EL (cell line): ENCODE results near the gene VPS52.

Experiments used
- DNase-seq: peaks from one replicate; pipeline ENCODE4 v3.0.0-alpha.2; 2016

VPS52 gene, protein sequence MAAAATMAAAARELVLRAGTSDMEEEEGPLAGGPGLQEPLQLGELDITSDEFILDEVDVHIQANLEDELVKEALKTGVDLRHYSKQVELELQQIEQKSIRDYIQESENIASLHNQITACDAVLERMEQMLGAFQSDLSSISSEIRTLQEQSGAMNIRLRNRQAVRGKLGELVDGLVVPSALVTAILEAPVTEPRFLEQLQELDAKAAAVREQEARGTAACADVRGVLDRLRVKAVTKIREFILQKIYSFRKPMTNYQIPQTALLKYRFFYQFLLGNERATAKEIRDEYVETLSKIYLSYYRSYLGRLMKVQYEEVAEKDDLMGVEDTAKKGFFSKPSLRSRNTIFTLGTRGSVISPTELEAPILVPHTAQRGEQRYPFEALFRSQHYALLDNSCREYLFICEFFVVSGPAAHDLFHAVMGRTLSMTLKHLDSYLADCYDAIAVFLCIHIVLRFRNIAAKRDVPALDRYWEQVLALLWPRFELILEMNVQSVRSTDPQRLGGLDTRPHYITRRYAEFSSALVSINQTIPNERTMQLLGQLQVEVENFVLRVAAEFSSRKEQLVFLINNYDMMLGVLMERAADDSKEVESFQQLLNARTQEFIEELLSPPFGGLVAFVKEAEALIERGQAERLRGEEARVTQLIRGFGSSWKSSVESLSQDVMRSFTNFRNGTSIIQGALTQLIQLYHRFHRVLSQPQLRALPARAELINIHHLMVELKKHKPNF

DNA sequence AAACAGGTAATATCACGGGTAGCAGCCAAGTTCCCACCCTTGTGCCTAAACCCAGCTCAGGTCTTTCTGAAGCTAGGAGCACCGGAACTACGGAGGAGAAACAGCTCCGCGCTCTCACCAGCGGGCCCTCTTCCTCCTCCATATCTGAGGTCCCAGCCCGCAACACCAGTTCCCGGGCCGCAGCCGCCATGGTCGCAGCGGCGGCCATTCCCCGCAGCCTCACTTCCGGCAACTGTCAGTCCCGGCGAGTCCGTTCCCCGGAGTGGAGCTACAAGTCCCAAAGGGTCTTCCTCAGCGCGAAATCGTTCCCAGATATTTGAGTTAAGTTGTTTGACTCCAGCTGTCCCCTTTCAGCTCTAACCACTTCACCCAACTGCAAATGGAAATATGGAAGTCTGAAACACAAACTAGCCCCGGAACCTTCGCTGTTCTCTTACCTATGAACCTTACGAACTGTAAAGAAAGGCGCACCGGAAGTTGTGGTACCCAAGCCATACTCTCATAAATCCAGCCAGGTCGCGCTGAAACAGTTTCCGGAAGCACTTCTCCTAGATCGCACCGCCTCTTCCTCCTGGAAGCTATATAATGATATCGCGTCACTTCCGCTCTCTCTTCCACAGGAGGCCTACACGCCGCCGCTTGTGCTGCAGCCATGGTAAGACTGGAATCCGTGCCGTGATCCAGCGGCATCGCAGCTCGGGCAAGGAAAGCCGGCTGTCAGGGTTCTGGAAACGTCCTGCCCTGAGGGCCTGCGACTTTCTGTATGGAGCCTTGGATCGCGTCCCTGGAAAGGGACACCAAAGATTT is at the start of gene VPS52, which contains the start of gene RPS18:
Gene VPS52 (minus strand): TSS at position 409 of the 807 bp plus-strand sequence. CDS start 201 bp downstream, at position 208.
Gene RPS18 (plus strand): TSS at position 608 of the 807 bp plus-strand sequence. CDS start 45 bp downstream, at position 653.
- DNase-seq: peak; percentile 99

DNA sequence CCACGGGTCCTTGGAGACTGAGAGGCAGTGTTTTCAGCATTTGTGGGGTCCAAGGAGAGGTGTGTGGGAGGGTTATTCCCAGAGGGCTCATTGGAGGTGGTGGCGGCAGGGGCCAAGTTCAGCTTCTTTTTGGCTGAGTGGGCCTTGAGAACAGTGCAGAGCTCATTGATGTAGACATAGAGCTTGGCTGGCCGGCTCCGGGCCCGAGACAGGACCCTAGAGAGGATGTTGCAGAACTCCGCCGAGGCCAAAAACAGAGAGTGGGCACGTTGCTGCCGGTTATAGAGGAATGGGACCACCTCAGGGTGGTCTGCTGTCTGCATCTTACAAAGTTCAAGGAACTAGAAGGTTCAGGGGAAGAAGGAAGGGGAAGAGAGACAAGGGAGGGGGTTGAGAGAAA is 49.6 kb upstream of the VPS52 start:
- no peak for DNase-seq

DNA sequence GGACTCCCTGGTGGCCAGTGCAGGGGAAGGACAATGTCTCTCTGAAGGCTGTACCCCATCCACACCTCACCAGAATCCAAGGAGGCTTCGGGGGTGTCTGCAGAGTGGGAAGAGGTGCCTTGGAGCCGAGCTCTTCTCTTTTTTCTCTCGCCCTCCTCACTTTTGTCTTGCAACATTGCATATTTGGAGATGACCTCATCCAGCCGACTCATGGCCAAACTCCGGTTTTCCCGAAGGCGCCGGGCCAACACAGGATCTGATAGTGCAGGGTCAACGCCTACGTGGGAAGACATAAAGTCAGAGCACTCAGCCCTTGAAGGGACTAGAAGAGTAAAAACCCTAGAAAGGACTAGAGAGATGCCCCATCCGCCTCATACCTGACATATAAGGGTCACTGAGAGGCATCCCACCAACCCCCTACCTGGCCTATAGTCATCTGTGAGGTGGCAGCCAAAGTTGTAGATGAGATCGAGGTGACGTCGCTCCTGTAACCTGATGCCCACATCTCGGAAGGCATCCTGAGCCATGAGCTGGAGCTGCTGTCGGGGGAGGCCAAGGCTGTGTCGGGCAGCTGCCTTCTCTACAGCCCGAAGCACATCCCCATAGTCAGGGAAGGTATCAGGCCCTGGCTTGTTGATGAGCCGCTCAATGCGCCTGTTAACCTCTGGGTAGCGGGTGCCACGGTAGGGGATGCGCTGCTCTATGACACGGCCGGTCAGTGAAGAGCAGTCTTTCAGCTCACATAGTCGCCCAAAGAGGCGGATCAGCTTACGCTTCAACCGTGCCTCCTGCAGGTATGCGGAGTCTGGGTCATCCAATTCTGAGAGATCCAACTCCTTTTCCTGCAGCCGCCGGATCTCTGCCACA is 48.9 kb upstream of the VPS52 start:
- peak; percentile 97 for DNase-seq

DNA sequence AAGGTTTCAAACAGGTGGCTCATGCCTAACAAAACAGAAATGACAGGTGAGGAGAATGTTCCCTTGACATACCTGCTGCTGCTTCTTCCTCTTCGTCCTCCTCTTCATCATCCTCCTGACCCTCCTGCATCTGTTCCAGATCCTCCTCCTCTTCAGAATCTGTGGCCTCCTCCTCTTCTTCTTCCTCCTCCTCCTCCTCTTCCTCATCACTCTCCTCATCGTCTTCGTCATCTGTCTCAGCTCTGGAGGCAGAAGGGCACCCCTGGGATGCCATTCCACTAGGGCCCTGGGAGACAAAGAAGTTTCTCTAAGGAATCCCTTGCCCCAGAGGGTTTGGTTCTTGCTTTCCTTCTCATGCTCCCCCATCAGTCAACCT is 48.3 kb upstream of the VPS52 start:
- no peak for DNase-seq

DNA sequence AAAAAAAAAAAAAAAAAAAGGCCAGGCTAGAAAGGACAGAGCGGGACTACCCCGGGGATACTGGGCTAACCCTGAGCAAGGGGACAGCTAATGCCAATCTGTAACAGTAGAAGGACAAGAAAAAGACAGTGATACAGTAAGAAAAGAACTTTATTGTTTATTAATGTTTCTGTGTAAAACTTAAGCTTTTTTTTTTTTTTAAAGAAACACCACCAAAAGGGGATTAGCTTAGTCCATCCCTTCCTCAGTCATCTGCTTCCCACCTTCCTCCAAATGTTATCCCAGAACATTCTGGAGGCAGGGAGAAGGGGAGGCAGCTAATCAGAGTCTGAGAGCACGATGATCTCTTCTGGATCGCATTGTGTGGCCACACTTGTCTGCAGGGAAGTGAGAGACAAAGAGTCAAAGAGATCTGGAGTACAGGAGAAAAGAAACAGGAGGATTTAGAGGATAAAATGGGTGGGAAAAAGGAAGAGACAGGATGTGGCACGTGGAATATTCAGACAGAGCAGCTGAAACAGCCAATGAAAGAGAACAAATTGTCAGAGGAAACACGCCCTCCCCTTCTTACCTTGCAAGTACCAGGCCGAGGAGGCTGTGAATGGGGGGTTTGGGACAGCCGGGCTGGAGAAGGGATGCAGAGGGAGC is 46.9 kb upstream of the VPS52 start:
- no peak for DNase-seq

DNA sequence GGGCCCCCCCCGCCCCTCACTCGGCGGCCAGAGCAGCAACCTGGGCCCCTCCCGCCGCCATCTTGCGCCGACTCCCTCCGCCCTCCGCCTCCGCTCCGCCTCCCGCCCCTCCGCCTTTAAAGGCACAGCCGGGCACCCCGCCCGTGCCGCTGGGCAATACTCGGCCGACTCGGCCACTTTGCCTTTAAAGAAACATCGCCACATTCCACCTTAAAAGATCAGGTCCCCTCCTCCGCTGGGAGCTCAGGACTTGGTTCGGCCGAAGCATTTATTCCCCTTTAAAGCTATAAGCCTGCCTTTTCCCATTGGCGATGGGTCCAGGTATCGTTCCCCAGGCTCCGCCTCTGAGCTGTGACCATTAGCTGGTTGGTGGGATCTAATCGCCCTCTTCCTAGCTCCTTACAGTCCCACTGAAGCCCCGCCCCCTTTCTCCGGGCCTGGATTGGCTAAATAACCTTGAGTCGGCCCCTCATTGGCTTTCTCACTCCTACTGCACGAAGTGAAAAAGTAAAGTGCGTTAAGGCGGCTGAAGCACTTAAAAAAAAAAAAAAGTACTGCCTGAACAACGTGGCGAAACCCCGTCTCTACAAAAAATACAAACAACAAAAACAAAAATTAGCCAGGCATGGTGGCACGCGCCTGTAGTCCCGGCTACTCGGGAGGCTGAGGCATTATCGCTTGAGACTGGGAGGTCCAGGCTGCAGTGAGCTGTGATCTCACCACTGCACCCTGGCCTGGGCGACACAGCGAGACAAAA is 46.2 kb upstream of the VPS52 start, which contains the start of gene ZBTB22:
Gene ZBTB22 (minus strand): TSS at position 76 of the 757 bp plus-strand sequence. CDS start 828 bp downstream, outside the sequence.
- DNase-seq: peak; percentile 100

DNA sequence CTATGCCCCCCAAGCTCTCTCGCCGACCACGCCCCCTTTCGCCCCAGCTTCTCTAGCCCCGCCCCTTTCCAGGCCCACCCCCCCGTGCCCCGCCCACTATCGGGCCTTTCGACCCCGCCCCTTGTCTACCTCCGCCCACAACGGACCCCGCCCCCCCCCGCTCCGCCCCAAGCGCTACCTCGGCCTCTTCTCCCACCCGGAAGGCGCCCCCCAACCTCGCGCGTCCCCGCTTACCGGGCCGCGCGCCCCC is 45.7 kb upstream of the VPS52 start:
- DNase-seq: no peak

DNA sequence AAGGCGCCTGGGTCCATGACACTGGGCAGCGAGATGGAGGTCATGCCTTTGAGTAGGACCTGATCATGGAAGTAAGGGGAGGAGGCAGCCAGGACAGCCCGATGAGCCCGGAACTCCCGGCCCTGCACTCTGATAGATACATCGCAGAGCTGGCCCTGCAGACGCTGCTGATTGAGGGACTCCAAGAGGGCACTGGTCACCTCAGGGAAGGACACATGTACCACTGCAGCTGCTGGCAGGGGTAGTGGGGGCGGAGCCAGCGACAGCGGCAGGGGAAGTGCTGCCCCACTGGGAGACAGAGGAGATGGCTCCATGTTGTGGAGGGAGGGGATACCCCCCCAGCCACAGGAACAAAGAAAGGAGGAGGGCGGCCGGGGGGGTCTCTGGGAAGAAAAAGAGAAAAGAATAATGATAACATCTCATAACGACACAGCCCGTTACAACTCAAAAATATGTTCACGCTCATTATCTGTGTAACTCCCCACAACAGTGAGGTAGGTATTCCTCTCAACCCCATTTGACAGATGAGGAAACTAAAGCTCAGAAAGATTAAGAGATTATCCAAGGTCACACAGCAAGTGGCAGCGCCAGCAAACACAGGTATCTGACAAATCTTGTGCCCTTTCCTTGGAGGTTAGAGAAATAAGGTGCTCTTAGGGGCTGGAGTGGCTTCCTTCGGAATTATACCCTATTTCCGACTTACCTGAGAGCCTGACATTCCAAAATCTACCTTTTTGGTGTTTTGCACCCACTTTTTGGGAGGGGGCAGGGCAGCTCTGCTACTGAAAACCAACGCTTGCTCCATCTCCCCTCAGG is 45.1 kb upstream of the VPS52 start:
- DNase-seq: no peak

DNA sequence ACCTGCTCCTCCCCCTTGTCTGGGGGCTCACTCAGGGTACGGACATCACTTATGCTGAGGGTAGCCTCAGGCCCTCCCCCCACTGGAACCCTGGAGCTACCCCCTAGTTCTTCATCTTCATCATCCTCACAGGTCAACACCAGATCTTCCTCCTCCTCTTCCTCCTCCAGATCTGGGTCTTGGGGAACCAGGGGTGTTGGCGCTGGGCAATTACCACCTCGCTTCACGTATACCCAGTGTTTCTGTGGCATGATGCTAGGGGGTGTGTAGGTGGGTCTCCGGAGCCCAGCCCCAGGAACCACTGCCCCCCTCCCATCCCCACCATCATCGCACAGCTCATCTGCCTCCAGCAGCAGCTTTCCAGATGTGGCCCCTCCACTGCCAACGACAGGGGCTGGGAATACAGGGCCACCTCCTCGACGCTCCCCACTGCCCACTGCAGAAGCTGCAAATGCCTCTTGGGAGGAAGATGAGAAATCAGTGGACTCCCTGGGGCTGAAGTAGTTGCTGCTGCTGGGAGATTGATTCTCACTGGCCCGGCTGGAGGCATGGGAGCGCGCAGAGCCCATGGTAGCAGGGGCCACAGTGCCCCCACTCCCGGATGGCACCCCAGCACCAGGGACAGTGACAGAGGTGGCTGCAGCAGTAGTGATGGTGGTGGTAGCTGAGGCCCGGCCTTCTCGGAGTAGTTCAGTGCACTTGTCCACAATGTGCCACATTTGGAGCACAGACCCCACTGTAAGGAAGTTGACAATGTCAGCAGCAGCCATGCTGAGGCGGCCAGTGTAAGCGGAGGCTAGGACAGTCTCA is 44.3 kb upstream of the VPS52 start:
- no peak for DNase-seq

DNA sequence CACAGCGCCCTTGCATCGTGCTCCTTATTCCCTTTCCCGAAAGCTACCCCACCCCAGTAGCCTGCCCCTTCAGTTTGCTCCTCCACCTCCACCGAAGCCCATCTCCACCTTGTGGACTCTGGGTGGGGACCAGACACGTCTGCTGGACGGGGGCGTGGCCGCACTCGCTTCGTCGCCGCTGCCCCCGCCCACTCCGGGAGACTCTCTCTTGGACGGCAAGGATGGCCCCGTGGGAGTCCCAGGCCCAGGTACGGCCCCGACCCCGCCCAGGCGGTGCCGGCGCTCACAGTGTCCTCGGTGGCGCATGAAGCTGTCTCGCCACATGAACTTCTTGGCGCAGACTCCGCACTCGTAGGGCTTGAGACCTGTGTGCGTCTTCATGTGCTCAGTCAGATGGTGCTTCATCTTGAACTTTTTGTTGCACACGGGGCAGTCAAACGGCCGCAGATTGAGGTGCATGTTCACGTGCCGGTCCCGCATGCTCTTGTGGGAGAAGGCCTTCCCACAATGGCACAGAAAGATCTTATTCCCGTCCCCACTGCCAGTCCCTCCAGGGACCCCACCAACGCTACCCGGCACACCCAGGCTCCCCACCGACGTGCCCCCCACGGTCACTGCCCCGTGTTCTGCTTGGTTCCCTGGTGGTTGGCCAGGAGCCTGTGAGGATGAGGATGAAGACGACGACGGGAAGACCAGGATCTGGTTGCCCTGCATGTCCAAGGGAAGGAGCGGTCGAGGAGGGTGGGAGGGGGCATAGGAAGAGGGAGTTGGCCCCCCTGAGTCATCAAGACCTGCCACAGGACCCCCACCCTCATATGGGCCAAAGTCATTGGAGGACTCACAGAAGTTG is 43.5 kb upstream of the VPS52 start:
- DNase-seq: peak; percentile 32

DNA sequence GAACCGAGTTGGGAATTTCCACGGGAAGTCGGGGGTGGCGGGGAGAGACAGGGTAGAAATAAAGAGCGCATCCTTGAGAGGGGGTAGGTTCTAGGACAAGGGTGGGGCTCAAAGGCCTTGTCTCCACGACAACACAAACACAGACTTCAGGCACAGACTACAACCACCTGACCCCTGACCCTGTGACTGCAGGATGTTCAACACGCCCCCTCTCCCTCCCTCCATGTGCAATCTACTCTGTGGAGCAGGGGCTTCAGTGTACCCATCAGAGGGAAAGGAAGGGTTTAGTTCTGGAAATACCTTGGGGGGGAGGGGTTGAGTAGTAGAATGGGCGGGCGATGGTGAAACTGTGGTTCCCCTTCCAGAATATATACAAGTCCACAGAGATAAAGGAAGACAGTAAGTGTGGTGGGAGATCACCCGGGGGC is 42.9 kb upstream of the VPS52 start:
- DNase-seq: peak; percentile 85

DNA sequence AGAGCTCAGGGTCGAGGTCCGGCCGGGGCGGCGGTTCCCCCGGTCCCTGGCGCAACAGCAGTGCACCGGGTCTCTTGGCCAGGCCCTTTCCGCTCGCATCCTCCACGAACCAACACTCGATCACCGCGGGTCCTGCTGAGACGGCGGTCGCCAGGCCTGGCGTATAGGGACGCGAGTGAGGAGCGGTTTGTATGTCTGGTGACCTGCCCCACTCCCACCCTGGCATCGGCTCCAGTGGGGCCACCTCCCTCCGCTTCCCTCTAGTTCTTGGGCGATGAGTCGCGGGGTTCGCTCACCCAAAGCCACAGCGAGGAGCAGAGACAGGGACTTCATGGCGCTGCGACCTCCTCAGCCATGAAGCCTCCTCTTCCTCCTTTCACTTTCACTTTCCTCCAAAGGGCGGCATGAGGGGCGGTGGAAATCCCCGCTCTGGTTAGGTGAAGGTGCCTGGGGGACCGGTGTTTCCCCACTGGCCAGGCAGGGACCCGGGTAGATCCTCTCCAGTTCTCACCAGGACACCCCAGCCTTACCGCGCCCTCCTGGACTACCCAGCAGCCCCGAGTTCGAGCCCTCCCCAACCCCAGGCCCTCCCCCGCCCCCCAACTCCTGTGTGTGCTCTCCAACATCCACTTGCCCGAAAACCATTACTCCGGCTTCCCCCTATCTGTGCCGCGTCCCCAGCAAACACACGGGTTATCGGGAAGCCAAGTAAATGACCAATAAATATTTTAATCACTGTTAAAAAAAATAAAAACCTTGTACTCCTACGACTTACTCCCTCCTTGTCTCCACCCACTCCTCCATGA is 42.2 kb upstream of the VPS52 start, which contains the start of gene TAPBP:
Gene TAPBP (minus strand): TSS at position 370 of the 806 bp plus-strand sequence. CDS start 37 bp downstream, at position 333.
- peak; percentile 79 for DNase-seq

DNA sequence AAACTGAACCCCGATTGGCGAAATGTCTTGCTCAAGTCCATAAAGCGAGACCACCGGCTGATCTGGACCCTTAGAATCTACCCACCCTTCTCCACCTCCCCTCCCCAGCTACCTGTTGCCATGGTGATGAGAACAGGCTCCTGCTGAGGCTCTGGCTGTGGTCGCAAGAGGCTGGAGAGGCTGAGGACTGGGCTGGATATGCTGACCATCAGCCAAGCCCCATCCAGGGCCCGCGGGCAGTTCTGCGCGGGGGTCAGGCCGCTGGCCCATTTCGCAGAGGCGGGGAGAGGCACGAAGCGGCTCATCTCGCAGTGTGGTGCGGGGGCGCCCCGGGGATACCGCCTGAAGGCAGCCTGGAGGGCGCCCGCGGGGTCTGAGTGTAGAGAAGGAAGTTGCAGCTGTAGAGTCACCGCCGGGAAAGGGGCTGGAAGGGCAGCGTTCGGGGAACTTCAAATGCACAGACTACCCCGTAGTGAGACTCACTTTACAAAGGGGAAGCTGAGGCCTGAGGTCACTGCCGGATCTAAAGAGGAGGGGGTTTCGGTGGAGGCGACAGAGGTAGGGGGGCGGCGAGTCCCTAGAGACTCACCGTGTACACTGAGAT is 41.5 kb upstream of the VPS52 start:
- DNase-seq: peak; percentile 47

DNA sequence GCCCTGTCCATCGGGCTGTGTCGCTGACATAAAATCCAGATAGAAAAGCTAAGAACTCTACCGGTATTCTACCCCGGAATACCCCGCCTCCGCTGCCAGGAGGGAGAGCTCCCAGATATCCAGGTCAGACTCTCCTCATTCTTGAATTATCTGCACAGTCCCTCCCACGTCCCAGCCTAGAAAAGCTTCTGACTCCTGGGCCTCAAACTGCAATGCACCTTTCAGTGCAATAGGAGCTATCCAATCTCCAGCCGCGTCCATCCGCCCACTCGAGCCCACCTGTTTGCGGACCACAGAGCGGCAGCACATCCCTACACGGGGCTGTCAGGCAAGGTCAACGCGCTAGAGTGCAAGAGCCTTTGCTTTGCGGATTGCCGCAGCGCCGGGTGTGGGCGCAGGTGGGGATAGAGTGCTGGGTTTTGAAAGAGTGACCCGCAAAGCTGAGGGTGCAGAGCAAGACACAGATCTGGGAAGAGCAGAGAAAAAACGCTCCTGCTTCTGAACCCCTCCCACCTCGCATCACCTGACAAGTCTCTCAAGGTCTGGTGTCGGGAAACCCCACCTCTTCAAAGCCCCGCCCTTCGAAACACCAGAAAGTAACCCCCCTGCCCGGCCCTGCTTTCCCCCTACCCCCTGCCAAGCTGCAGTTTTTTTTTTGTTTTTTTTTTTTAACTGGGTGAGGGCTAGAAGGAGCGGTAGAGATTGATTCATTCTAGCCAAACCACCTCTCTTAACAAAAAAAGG is 40.9 kb upstream of the VPS52 start:
- peak; percentile 69 for DNase-seq

DNA sequence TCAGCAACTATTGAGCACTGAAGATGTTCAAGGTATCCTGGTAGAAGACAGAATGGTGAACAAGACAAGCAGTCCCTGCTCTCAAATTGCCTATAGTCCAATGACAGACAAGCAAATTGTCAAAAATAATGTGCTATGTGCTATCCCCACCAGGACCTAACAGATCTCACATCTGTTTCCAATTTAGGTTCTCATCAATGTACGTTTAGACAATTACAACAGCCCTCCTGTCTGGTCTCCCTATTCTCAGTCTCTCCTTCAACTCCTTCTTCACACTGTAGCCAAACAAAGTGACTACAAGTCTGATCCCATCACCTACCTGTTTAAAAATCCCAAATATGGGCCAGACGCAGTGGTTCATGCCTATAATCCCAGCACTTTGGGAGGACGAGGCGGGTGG is 34.7 kb upstream of the VPS52 start:
- DNase-seq: no peak

DNA sequence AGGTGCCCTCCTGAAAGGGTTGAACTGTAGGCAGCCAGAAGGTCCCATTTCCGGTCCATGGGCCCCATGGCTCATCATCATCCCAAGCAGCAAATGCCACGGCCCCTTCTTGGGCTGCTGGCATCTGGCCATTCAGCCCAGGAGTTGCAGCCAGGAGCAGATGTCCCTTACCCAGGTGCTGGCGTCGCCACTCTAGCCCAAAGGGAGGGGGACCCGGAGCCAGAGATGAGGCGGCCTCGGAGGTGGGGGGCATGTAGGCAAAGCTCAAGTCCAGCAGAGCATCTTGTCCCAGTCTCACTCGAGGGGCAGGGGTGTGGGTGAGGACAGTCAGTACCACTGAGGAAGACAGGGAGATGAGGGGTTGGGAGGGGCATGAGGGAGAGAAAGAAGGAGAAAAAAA is 33.4 kb upstream of the VPS52 start:
- no peak for DNase-seq
